Vagina (tissue), 2 donors: ENCODE results near the gene RS1. TPM values are rescaled to one million over a fixed set of nuclear protein-coding genes. Genes with fewer than 3 reads are reported as not detected.

Source experiments
- DNase-seq, 2 donors: peaks; one replicate each; pipeline ENCODE4 v3.0.0-alpha.2; 2017; ENCODE audit errors: extremely low spot score in 2 of 2
- H3K27ac ChIP-seq: fragments of 200-600 bp; sonication (generic); one replicate; pipeline ENCODE4 v1.5.1; 2019
- H3K27me3 ChIP-seq: fragments of 200-600 bp; sonication (generic); one replicate; pipeline ENCODE4 v1.5.1; 2019
- H3K36me3 ChIP-seq, 2 donors: fragments of 200-600 bp; sonication (generic); one replicate each; pipeline ENCODE4 v1.5.1; 2017 to 2019
- H3K4me1 ChIP-seq: fragments of 200-600 bp; sonication (generic); one replicate; pipeline ENCODE4 v1.5.1; 2019
- H3K4me3 ChIP-seq, 2 donors: fragments of 200-600 bp; sonication (generic); 1 replicate in 1 of 2; 2 replicates in 1 of 2; pipeline ENCODE4 v1.5.1; 2016 to 2019
- H3K9me3 ChIP-seq: fragments of 200-600 bp; sonication (generic); one replicate; pipeline ENCODE4 v1.5.1; 2019
- POLR2A ChIP-seq, 2 donors: fragments of 450-650 bp; IDR thresholded peaks; one replicate each; pipeline ENCODE4 v1.6.1; 2017; ENCODE audit warnings: antibody characterized with exemption in 2 of 2, mild to moderate bottlenecking in 2 of 2, moderate library complexity in 2 of 2
- POLR2AphosphoS5 ChIP-seq, 2 donors: sonication (generic); formaldehyde crosslinking; IDR thresholded peaks; one replicate each; pipeline ENCODE4 v1.9.0; 2017; ENCODE audit warnings: antibody characterized with exemption in 2 of 2, mild to moderate bottlenecking in 2 of 2, low read depth in 1 of 2; ENCODE audit not compliant: insufficient read depth in 1 of 2
- intact Hi-C: fragments of 100-400 bp; cut with DNase I; formaldehyde crosslinking; loops from one replicate; pipeline ENCODE4 v1.15.1; 2023
- total RNA-seq: library from RNA; depleted of rRNA; stranded (reverse); fragments of >200 nt; gene quantifications from one replicate; pipeline ENCODE4 v1.2.3, GENCODE V29; 2016
- TF ChIP-seq, protein P1 (sequence below), 3 experiments: fragments of 450-650 bp in 2 of 3; fragments of 200-600 bp in 1 of 3; sonication (generic) in 1 of 3; IDR thresholded peaks; one replicate each; pipeline ENCODE4 v1.5.1; 2017 to 2019; ENCODE audit warnings: antibody characterized with exemption in 3 of 3, mild to moderate bottlenecking in 2 of 3, moderate library complexity in 2 of 3

RS1 gene
- total RNA-seq, result not detected

DNA sequence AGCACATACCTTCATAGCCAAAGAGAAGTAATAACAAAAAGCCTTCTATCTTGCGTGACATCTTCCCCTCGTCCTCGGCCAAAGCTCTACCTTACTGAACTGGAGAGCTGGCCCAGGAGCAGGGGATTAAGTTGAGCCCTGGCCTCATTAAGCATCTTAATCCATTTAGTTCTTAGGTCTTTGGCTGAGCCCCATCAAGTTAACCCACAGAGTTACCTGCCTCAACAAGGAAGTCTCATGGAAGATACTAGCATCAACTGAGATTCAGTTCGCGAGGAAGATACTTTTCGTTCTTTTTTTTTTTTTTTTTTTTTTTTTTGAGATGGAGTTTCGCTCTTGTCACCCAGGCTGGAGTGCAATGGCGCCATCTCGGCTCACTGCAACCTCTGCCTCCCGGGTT lies at the start of gene RS1:
TSS of gene RS1 (minus strand) at position 101 of the 400 bp plus-strand sequence. CDS start at position 61, 40 bp downstream.
- TF ChIP-seq, protein P1, sequence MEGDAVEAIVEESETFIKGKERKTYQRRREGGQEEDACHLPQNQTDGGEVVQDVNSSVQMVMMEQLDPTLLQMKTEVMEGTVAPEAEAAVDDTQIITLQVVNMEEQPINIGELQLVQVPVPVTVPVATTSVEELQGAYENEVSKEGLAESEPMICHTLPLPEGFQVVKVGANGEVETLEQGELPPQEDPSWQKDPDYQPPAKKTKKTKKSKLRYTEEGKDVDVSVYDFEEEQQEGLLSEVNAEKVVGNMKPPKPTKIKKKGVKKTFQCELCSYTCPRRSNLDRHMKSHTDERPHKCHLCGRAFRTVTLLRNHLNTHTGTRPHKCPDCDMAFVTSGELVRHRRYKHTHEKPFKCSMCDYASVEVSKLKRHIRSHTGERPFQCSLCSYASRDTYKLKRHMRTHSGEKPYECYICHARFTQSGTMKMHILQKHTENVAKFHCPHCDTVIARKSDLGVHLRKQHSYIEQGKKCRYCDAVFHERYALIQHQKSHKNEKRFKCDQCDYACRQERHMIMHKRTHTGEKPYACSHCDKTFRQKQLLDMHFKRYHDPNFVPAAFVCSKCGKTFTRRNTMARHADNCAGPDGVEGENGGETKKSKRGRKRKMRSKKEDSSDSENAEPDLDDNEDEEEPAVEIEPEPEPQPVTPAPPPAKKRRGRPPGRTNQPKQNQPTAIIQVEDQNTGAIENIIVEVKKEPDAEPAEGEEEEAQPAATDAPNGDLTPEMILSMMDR (IDR thresholded peaks at IDR 0.05), result no peak
- TF ChIP-seq POLR2A (IDR thresholded peaks at IDR 0.05), result no peak
- Histone ChIP-seq H3K36me3 (no peaks in the 10 kb centered on the region), H3K9me3 (no peaks in the 10 kb centered on the region), H3K4me1 (no peaks in the 10 kb centered on the region), H3K27ac (no peak within 1 kb of the TSS), H3K4me3 (no peak within 1 kb of the TSS), H3K27me3 (no peaks in the 10 kb centered on the region)
- DNase-seq, result no peak
- intact Hi-C loops, result no loop called here

DNA sequence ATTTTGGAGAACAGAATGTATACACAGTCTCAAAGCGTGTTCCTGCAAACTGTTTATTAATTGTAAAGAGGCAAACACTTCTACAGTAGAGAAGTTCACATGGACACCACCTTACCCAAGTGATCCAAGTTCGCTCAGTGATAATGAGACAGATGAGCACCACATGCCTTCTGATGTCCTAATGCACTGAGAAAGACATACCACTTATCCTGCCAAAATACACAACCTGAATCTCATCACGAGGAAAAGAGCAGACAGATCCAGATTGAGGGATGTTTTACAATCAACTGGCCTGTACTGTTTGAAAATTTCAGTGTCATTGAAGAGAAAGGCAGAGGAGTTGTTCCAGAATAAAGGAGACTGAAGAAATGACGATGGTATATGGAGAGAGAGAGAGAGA lies 47.9 kb upstream of the RS1 start:
- TF ChIP-seq POLR2A (IDR thresholded peaks at IDR 0.05) (no peak), POLR2AphosphoS5 (IDR thresholded peaks at IDR 0.05; ENCODE audit: insufficient read depth in 1 of 2, low read depth in 1 of 2) (no peak)
- TF ChIP-seq, protein P1 (IDR thresholded peaks at IDR 0.05), result no peak

DNA sequence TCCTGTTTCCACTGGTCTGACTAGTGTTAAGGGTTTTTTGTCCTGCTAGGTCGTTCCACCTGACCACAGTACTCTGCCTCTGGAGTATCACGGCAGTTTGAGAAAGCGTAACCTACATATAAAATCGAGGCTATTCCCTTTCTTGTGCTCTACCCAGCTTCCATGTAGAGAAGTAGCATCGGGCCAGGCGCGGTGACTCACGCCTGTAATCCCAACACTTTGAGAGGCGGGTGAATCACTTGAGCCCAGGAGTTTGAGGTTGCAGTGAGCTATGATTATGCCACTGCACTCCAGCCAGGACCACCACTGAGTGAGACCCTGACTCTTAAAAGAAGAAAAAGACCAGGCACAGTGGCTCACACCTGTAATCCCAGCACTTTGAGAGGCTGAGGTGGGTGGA lies 43.0 kb upstream of the RS1 start:
- H3K27me3 ChIP-seq, result no peaks in the 10 kb centered on the region
- no peak overlapping the region for H3K27ac ChIP-seq
- no peaks in the 10 kb centered on the region for H3K36me3 ChIP-seq
- intact Hi-C loops, result no loop called here
- DNase-seq, result no peak
- no peaks in the 10 kb centered on the region for H3K4me1 ChIP-seq
- no peaks in the 10 kb centered on the region for H3K9me3 ChIP-seq
- no peak overlapping the region for H3K4me3 ChIP-seq
- TF ChIP-seq POLR2A (IDR thresholded peaks at IDR 0.05) (no peak), POLR2AphosphoS5 (IDR thresholded peaks at IDR 0.05; ENCODE audit: insufficient read depth in 1 of 2, low read depth in 1 of 2) (no peak)
- TF ChIP-seq, protein P1 (IDR thresholded peaks at IDR 0.05), result no peak

More for the DNA sequence above, 47.9 kb upstream of the RS1 start:
- H3K4me1 ChIP-seq, result no peaks in the 10 kb centered on the region
- no peak for DNase-seq
- H3K27ac ChIP-seq, result no peak overlapping the region
- intact Hi-C loops, result no loop called here
- no peaks in the 10 kb centered on the region for H3K9me3 ChIP-seq
- H3K4me3 ChIP-seq, result no peak overlapping the region
- H3K36me3 ChIP-seq, result no peaks in the 10 kb centered on the region
- H3K27me3 ChIP-seq, result no peaks in the 10 kb centered on the region

DNA sequence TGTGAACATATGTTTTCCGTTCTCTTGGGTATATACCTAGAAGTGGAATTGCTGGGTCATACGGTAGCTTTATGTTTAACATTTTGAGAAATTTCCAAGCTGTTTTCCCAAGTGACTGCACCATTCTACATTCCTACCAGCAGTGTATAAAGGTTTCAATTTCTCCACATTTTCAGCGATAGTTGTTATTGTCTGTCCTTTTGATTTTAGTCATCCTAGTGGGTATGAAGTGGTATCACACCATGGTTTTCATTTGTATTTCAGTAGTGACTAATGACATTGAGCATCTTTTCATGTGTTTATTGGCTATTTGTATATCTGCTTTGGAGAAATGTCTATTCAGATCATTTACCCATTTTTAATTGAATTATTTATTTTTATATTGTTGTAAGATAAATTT lies 37.9 kb upstream of the RS1 start:
- no peaks in the 10 kb centered on the region for H3K9me3 ChIP-seq
- H3K4me1 ChIP-seq, result no peaks in the 10 kb centered on the region
- intact Hi-C loops, result no loop called here
- no peak overlapping the region for H3K4me3 ChIP-seq
- no peaks in the 10 kb centered on the region for H3K36me3 ChIP-seq
- TF ChIP-seq, protein P1 (IDR thresholded peaks at IDR 0.05), result no peak
- TF ChIP-seq POLR2A (IDR thresholded peaks at IDR 0.05), result no peak
- no peak for TF ChIP-seq POLR2AphosphoS5 (IDR thresholded peaks at IDR 0.05; ENCODE audit: insufficient read depth in 1 of 2, low read depth in 1 of 2)
- no peak for DNase-seq
- no peaks in the 10 kb centered on the region for H3K27me3 ChIP-seq
- no peak overlapping the region for H3K27ac ChIP-seq

DNA sequence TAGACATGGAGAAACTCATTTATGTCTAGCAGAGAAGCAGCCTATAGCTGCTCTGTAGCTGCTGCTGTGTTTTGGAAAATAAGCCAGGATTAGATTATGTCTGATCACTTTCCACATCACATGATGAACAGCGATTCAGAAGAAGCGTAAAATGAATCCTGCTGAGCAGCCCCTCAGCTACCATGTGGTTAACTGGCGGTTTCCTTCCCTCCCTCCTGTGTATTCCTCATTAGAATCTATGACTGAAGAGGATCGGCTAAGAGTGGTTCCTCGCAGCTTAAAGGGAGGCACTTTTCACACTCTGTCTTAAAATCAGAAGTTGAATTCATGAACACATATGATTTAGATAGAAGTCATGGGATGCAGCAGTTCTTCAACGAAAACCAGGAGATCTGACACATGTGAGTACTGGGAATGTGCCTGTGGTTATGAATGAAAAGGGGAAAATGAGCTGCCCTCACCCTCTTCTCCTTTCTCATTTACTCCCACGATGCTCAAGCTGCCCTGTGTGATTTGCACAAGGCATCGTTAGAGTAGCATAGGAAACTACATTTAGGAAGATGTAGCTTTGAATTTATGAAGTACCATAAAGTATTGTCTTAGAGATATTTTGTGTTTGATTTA lies 35.6 kb upstream of the RS1 start, which contains the start of gene PPEF1:
TSS of gene PPEF1 (plus strand) at position 220 of the 624 bp plus-strand sequence. CDS start at position 356, 136 bp downstream.
- TF ChIP-seq POLR2A (IDR thresholded peaks at IDR 0.05), result no peak
- TF ChIP-seq, protein P1 (IDR thresholded peaks at IDR 0.05), result no peak
- H3K4me3 ChIP-seq, result no peak within 1 kb of the TSS
- intact Hi-C loops, result no loop called here
- H3K36me3 ChIP-seq, result no peaks in the 10 kb centered on the region
- H3K9me3 ChIP-seq, result no peaks in the 10 kb centered on the region
- no peak for DNase-seq
- no peak within 1 kb of the TSS for H3K27ac ChIP-seq
- no peaks in the 10 kb centered on the region for H3K27me3 ChIP-seq
- H3K4me1 ChIP-seq, result peaks cover 4% of the 10 kb centered on the region
